ENCODE data around the gene MAP2K4.

GRCh38 chr17:12027658-12028057, 7.0 kb downstream of the MAP2K4 start:
- TF ChIP-seq CTCF (IDR thresholded peaks at IDR 0.05) (no peak), POLR2A (IDR thresholded peaks at IDR 0.05) (no peak), POLR2AphosphoS5 (IDR thresholded peaks at IDR 0.05; ENCODE audit: insufficient read depth in 1 of 2, low read depth in 1 of 2) (no peak)
